ENCODE data around the gene MAP6. TPM values are rescaled to one million over a fixed set of nuclear protein-coding genes. Genes with fewer than 3 reads are reported as not detected.
"Not testable (repeated sequence)": the region's sequence is repeated elsewhere in the genome, so short reads cannot be mapped to it uniquely, and the experiment has no call there.

The MAP6 gene
- total RNA-seq, 1 donor from 2014 or later, result 26.4 TPM

DNA sequence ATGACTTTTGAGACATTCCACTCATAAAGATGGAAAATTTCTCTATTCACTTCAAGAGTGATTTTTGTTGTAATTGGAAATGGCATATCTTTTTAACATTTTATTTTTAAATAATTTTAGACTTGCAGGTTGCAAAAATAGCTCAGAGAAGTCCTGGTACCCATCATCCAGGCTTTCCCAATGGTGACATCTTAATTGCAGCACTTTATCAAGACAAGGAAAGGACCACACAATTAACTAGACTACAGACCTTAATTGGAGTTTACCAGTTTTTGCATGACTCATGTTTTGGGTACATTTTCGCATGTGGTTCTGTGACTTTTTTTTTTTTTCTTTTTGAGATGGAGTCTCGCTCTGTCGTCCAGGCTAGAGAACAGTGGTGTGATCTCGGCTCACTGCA lies 23.0 kb upstream of the MAP6 start:
- Mint-ChIP-seq H3K9me3 (ENCODE audit: low read depth) (peaks cover 4% of the 10 kb centered on the region), H3K27me3 (ENCODE audit: low read depth) (peaks cover 26% of the 10 kb centered on the region), H3K27ac (ENCODE audit: unreplicated experiment) (no peak overlapping the region), H3K4me1 (ENCODE audit: low read depth) (peaks cover 4% of the 10 kb centered on the region), H3K36me3 (ENCODE audit: low read depth) (peaks cover 2% of the 10 kb centered on the region), H3K4me3 (ENCODE audit: unreplicated experiment) (no peak overlapping the region)
- TF ChIP-seq, protein P1, sequence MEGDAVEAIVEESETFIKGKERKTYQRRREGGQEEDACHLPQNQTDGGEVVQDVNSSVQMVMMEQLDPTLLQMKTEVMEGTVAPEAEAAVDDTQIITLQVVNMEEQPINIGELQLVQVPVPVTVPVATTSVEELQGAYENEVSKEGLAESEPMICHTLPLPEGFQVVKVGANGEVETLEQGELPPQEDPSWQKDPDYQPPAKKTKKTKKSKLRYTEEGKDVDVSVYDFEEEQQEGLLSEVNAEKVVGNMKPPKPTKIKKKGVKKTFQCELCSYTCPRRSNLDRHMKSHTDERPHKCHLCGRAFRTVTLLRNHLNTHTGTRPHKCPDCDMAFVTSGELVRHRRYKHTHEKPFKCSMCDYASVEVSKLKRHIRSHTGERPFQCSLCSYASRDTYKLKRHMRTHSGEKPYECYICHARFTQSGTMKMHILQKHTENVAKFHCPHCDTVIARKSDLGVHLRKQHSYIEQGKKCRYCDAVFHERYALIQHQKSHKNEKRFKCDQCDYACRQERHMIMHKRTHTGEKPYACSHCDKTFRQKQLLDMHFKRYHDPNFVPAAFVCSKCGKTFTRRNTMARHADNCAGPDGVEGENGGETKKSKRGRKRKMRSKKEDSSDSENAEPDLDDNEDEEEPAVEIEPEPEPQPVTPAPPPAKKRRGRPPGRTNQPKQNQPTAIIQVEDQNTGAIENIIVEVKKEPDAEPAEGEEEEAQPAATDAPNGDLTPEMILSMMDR (IDR thresholded peaks at IDR 0.05), result no peak
- DNase-seq (ENCODE audit: low spot score), result no peak

DNA sequence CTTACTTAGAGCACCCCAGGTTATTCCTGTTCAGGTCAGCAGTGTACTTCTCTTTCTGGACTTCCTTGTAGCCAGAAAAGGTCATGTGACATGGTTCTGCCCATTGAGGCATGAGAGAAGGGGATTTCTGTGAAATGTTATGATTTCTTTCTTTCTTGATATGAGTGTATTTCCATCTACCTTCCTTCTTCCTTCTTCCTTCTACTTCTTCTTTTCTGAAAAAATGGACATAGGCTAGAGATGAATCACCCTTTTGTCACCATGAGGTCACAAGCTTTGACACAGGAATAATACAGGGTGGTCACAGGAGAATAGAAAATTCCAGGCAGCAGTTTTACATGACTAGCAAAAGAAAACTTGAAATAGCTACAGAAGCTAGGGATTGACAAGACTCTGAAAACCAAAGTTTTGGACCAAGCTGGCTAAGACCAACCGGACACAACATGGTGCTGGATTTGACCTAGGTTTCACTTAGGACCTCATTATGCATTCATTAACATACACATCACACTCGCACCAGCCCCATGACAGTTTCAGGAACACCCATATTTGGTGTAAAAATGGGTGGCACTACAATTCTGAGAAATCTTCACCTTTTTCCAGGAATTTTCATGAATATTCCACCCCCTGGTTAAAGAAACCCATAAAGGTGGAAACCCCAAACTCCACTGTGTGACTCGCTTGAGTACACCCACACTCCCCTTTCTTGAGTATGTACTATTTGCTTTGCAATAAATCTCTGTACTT lies 21.2 kb upstream of the MAP6 start:
- no peak for DNase-seq (ENCODE audit: low spot score)
- Mint-ChIP-seq H3K4me3 (ENCODE audit: unreplicated experiment) (no peak overlapping the region), H3K9me3 (ENCODE audit: low read depth) (peaks cover 18% of the 10 kb centered on the region), H3K27ac (ENCODE audit: unreplicated experiment) (no peak overlapping the region), H3K36me3 (ENCODE audit: low read depth) (peaks cover 10% of the 10 kb centered on the region), H3K4me1 (ENCODE audit: low read depth) (peaks cover 4% of the 10 kb centered on the region), H3K27me3 (ENCODE audit: low read depth) (peaks cover 19% of the 10 kb centered on the region)
- TF ChIP-seq, protein P1 (IDR thresholded peaks at IDR 0.05), result no peak

DNA sequence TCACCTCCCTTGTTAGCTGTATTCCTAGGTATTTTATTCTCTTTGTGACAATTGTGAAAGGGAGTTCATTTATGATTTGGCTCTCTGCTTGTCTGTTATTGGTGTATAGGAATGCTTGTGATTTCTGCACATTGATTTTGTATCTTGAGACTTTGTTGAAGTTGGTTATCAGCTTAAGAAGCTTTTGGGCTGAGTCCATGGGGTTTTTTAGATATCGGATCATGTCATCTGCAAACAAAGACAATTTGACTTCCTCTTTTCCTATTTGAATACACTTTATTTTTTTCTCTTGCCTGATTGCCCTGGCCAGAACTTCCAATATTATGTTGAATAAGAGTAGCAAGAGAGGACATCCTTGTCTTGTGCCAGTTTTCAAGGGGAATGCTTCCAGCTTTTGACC lies 15.0 kb upstream of the MAP6 start:
- H3K36me3 Mint-ChIP-seq (ENCODE audit: low read depth), result peaks cover 12% of the 10 kb centered on the region
- peaks cover 43% of the 10 kb centered on the region for H3K27me3 Mint-ChIP-seq (ENCODE audit: low read depth)

DNA sequence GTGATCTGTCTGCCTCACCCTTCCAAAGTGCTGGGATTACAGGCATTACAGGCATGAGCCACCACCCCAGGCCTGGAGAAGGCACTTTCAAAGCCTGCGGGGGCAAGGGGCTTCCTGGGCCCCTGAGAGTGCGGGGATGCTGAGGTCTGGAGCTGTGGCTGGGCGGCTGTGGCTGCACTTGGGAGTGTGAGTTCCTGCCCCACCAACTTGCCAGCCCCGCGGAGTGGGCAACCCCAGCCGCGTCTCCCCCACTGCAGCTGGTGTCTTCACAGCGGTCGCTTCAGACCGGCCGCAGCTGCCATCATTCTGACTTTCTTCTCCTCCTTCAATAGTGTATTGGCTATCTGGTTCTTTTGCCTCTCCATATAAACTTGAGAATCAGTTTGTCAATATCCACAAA lies 10.7 kb upstream of the MAP6 start:
- H3K4me3 Mint-ChIP-seq (ENCODE audit: unreplicated experiment), result no peak overlapping the region
- no peak for DNase-seq (ENCODE audit: low spot score)
- peaks cover 19% of the 10 kb centered on the region for H3K9me3 Mint-ChIP-seq (ENCODE audit: low read depth)
- no peak overlapping the region for H3K27ac Mint-ChIP-seq (ENCODE audit: unreplicated experiment)
- no peaks in the 10 kb centered on the region for H3K36me3 Mint-ChIP-seq (ENCODE audit: low read depth)
- peaks cover 46% of the 10 kb centered on the region for H3K27me3 Mint-ChIP-seq (ENCODE audit: low read depth)
- H3K4me1 Mint-ChIP-seq (ENCODE audit: low read depth), result no peaks in the 10 kb centered on the region
- TF ChIP-seq, protein P1 (IDR thresholded peaks at IDR 0.05), result no peak

More for the DNA sequence above, 15.0 kb upstream of the MAP6 start:
- not testable (repeated sequence) for H3K4me1 Mint-ChIP-seq (ENCODE audit: low read depth); H3K4me3 Mint-ChIP-seq (ENCODE audit: unreplicated experiment); H3K27ac Mint-ChIP-seq (ENCODE audit: unreplicated experiment); DNase-seq (ENCODE audit: low spot score)
- H3K9me3 Mint-ChIP-seq (ENCODE audit: low read depth), result peaks cover 42% of the 10 kb centered on the region

DNA sequence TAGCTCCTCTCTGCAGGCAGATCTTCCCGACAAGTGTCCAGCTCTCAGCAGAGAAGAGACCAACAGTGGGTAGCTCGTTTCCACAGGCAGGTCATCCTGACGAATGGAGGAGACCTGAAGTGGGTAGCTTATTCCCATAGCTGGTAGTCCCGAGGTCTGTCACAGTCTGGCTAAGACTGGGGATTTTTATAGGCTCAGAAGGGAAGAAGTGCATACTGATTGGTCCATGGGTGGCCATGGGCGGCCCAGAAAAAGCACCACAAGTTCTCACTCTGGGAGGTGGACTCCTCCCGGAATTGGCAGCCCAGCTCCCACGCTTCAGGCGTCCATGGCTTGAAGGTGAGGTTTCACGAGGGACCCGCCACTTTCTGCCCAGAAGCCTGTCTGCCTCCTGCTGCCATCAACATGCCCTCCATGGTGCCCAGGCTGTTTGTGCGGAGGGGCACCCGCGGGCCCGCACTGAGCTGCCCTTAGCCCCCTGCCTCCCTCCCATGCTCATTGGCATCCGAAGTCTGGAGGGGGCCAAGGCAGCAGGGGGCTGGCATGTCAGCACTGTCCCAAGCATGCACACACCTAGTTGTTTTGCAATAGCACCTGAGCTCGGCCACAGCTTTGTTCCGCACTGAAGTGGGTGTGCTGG lies 9.9 kb upstream of the MAP6 start:
- peaks cover 42% of the 10 kb centered on the region for H3K27me3 Mint-ChIP-seq (ENCODE audit: low read depth)
- DNase-seq (ENCODE audit: low spot score), result no peak
- H3K27ac Mint-ChIP-seq (ENCODE audit: unreplicated experiment), result no peak overlapping the region
- peaks cover 17% of the 10 kb centered on the region for H3K9me3 Mint-ChIP-seq (ENCODE audit: low read depth)
- no peaks in the 10 kb centered on the region for H3K4me1 Mint-ChIP-seq (ENCODE audit: low read depth)
- H3K36me3 Mint-ChIP-seq (ENCODE audit: low read depth), result no peaks in the 10 kb centered on the region
- H3K4me3 Mint-ChIP-seq (ENCODE audit: unreplicated experiment), result no peak overlapping the region
- TF ChIP-seq, protein P1 (IDR thresholded peaks at IDR 0.05), result no peak

Measured in chondrocyte (in vitro differentiated cells).